Middle frontal gyrus (tissue), 1 donor: ENCODE results near the gene RAD51B.
"Not testable (repeated sequence)": the region's sequence is repeated elsewhere in the genome, so short reads cannot be mapped to it uniquely, and the experiment has no call there.

Experiments
- DNase-seq: peaks from one replicate; pipeline ENCODE4 v3.0.0-alpha.2; 2015; ENCODE audit warnings: low spot score; ENCODE audit errors: extremely low spot score

Gene RAD51B

DNA sequence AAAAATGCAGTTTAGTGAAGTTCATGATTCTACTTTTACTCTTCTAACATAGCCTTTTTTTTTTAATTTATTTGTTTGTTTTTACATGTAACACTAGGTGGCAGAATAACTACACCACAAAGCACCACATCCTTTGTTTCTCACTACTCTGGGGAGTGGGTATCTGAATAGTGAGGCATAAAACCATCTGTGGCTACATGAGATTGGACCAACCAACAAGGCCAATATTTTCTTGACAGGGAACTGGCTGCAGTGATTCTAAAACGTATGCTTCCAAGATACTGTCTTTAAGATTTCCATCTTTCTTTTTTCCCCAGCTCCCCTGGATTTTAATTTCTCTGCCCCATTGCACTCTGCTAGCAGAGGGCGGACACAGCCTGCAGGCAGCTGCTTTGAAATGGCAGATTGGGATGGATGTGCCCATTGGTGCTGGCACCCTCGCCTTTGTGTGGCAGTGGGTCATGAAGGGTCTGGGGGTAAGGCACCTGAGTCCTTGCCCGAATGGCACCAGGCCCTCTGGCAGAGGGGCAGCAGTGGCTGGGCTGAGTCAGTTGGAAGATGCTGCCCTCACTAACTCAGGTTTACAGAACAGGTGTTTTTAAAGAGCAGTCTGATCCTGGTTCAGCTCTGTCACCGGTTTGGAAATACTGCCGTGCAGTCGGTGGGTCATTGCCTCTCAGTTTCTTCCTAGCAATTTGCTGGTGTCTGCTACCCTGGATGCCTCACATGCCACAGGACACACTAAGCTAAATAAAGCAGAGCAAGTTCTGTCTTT is 429.1 kb downstream of the RAD51B start:
- DNase-seq = no peak

- DNase-seq = no peak
Measured at GRCh38 chr14:68249661-68250451, 430.3 kb downstream of the RAD51B start.

DNA sequence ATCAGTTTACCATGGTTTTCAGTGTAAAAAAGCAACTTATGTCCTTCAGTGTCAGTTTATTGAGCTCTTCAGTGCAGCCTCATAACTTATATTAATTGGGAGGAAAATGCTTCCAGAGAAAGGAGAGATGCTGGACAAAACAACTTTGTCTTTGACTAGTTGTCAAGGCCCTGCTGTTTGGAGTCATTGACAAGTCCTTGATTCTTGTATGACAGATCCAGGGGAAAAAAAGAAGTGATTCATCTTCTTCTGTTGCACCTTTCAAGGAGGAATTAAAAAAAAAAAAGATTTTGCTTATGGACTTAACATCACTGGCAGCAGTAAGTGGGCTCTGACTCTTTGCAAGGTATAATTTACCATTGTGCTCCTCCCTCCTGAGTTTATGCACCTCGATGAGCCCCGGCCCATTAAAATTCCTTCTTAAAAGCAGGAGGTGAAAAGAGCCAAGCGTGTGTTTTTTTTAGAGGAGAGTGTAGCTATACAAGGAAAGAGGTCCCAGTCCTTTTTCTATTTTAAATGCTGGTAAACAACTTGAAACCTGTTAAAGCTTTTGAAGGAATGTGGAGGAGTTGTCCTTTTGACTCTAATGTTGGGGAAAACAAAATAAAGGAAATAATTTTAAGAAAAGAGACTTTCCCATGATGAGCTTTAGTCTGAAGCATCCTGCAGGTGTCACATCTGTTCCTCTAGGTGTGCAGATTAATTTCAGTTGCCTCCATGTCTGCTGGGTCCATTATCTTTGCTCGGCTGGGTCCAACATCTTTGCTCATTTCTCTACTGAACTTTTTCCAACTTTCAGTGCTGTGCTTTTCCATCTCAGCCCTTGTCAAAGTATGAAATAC is 431.6 kb downstream of the RAD51B start:
- no peak for DNase-seq

GRCh38 chr14:68251769-68252100 is 432.2 kb downstream of the RAD51B start:
- no peak for DNase-seq

DNA sequence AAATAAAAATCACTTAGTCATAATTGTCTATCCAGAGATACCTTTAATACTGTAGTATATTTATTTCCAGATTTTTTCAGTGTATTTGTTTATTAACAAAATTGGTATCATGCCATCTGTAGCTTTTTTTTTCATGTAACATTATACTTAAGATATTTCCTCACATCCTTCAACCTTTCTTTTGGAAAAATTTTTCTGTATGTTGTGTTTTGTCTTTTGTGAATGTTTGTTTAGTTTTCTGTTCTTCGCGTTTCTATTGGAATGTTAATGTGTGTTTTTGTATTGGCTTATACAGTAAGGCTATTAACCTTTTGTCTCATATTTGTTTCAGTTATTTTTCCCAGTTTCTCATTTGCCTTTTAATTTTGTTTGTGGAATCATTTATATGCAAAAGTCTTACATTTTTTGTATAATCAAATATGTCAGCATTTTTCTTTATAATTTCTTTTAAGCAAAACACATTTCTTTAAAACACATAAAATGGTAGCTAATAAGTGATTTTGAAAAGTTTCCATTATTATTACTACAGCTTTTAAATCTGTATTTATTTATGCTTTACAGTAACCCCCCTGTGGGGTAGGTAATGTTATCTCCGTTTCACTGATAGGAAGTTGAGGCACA is 433.7 kb downstream of the RAD51B start:
- DNase-seq = no peak

DNA sequence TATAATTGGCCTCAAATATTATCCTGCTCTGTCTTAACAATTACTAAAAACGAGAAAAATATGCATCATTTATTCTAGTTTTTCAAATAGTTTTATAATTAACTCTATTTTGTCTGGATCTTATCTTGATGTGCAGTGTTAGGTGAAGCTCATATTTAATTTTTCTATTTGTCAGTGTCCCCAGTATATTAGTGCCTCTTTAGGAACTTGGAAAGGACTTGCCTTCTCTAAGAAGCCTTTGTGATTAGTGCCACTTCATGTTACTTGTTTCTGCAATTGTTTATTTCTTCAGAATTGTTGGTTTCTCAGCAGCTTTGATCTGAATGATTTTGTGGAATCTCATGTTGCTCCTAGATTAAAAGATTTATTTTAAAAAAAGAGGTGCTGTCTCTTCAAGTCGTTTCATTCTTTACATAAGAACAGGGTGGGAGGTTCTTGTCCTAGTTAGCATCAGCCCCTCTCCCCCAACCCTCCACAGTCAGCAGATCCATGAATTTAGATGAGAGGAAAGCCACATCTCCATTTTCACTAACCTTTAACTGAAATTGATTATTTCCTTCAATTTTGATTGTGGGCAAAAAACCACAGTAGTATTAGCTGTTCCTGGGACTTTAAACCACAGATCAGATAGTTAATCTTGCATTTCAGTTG is 434.4 kb downstream of the RAD51B start:
- DNase-seq = no peak

- no peak for DNase-seq
Measured at GRCh38 chr14:68254669-68255527, 435.3 kb downstream of the RAD51B start.

- no peak for DNase-seq
Measured at GRCh38 chr14:68255693-68256178, 436.2 kb downstream of the RAD51B start.

DNA sequence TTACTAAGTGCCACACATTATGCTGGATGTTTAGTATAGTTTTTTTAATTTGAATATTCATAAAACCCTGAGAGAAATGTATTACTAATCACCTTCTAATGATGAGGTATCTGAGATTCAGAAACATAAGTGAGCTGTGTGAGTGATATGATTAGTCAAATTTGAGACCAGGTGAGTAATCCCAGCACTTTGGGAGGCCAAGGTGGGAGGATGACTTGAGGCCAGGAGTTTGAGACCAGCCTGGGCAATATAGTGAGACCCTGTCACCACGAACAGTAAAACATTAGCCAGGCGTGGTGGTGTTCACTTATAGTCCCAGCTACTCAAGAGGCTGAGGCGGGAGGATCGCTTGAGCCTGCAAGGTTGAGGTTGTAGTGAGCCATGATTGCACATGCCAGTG is 438.4 kb downstream of the RAD51B start:
- DNase-seq = no peak

GRCh38 chr14:68258995-68259394 is 439.4 kb downstream of the RAD51B start:
- DNase-seq = not testable (repeated sequence)

GRCh38 chr14:68260121-68260520 is 440.5 kb downstream of the RAD51B start:
- no peak for DNase-seq

DNA sequence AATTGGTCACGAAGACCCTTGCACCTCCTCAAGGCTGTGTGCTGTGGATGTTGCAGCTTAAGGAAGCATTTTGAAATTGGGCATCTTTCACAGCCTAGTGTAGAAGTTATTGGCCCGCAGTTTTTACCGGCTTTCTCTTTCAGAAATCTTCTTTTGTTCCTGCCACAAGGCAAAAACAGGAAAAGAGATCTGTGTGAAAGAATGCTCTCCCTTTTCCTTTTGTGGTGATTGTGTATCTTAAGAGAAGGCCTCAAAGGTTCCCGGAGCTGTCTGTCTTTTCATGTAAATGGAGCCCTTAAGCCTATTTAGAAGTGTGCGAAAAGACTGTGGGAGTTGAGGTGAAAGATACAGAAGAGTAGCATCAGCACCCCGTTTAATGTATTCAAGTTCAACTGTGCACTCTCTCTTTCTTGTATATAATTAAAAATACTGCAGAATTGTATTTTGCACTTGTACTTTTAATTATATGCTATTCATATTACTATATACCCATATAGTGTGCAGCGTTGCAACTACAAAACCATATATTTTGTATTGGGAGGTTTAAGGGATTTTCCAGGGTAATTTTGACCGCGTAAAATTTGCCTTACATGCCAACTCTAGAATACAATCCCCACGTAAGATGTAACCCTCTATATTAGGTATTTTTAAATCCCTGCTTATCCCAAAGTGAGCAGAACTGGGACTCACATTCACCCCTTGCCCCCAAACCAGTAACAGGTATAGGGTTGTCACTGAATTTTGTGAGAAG is 441.7 kb downstream of the RAD51B start:
- no peak for DNase-seq

DNA sequence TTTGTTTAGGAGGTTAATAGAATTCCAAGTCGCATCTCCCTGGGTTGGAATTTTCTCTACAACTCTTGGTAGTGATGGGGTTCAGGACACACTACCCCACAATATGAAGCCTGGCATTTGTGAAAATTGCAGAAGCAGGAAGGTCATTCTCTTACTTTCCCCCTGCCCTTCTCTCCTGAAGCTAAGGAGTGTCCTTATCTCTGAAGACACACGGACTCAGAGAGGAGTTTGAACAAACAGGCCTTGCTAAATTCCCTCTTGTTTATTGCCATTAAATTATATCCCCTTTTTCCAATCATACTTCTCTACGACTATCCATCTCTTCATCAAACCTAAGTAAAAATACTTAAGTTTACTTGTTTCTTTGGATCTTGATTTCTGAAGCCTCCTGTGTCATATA is 443.0 kb downstream of the RAD51B start:
- no peak for DNase-seq

- DNase-seq = no peak
Measured at GRCh38 chr14:68263563-68264259, 444.1 kb downstream of the RAD51B start.

GRCh38 chr14:68264260-68264569 is 444.6 kb downstream of the RAD51B start:
- no peak for DNase-seq

DNA sequence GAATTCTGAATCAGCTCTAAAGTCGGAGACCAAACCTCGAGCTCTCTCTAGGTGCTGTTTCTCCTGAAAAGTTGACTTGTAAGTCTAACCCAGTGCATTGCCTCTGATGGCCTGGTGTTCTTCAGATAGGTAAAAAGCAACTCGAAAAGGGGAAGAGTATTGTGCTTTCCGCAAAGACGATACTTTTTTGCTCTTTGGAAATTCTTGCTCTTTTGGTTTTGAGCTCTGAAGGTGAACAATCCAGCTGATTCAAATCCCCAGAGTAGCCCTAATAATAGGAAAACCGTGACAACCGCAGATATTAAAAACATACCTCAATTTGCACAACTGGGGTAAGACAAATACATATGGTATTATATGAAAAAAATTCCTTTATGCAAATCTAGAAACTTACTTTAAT is 447.4 kb downstream of the RAD51B start:
- DNase-seq = no peak

GRCh38 chr14:68268197-68268596 is 448.6 kb downstream of the RAD51B start:
- DNase-seq = no peak

- no peak for DNase-seq
Measured at GRCh38 chr14:68268719-68269118, 449.1 kb downstream of the RAD51B start.
